NCI-H345 treated with DMSO at 0.1 percent for 48 hours (cell line): Measurements from ENCODE around the gene OXCT1.
"Not testable (repeated sequence)": the region's sequence is repeated elsewhere in the genome, so short reads cannot be mapped to it uniquely, and the experiment has no call there.

Source experiments
- DNase-seq: peaks from one replicate; lab custom pipeline; 2025; ENCODE audit not compliant: unreplicated experiment; lab: John Stamatoyannopoulos, UW

Gene OXCT1

GRCh38 chr5:41831155-41831554 lies 39.1 kb downstream of the OXCT1 start:
- DNase-seq, result no peak

GRCh38 chr5:41827792-41828191 lies 42.4 kb downstream of the OXCT1 start:
- no peak for DNase-seq

- DNase-seq, result no peak
These were observed 48.2 kb downstream of the OXCT1 start for GRCh38 chr5:41822036-41822435.

- DNase-seq, result no peak
These were observed 49.2 kb downstream of the OXCT1 start for GRCh38 chr5:41821051-41821450.

GRCh38 chr5:41820150-41820549 lies 50.1 kb downstream of the OXCT1 start:
- no peak for DNase-seq

- no peak for DNase-seq
These were observed 52.5 kb downstream of the OXCT1 start for GRCh38 chr5:41817625-41818301.

GRCh38 chr5:41815663-41816229 lies 54.5 kb downstream of the OXCT1 start:
- DNase-seq, result no peak

DNA sequence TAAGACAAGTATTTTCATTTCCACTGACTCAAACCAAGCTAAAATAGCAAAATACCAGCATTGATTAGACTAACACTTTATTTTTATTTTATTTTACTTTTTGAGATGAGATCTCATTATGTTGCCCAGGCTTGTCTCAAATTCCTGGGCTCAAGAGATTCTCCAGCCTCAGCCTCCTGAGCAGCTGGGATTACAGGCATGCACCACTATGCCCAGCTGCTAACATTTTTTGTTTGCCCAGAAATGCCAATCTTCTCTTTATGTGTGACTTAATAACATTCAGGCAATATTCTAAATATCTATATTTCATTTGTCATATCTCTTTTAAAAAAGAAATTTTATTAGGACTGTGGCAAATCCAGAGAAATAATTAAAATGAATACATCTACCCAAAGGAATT lies 55.0 kb downstream of the OXCT1 start:
- no peak for DNase-seq

GRCh38 chr5:41814306-41814705 lies 55.9 kb downstream of the OXCT1 start:
- DNase-seq, result not testable (repeated sequence)

DNA sequence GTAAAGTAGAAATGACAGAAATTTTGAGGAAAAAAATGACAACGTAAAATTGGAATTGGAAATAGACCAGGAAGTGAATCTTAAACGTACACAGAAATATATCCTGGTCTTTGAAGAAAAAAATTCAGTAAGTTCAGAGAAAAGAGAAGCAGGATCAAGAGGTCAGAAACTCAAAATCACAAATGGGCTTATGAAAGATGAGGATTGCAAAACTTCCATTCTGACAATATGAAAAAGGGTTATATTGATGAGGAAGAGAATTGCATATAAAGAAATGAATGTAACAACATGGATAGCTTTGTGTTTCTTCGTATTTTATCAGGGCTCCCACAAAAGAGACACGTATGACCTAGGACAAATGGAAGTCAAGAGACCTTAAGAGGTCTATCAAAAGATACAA lies 58.1 kb downstream of the OXCT1 start:
- DNase-seq, result no peak

DNA sequence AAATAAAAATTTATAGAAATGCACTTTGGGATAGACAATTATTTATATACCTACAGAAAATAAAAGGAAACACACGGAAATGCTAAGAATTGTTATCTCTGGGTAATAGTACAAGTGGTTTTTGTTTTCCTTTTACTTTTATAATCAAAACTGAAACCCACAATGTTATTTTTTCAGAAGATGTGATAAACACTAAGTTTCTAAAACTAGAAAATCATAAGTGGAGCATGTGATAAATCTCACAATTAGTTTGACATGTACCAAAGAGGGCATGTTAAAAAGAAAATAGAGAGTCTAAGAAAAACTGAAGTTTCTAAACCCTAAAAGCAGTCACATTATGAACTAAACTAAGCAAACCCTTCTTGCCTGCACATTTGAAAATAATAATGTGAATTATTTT lies 61.1 kb downstream of the OXCT1 start:
- DNase-seq, result no peak

DNA sequence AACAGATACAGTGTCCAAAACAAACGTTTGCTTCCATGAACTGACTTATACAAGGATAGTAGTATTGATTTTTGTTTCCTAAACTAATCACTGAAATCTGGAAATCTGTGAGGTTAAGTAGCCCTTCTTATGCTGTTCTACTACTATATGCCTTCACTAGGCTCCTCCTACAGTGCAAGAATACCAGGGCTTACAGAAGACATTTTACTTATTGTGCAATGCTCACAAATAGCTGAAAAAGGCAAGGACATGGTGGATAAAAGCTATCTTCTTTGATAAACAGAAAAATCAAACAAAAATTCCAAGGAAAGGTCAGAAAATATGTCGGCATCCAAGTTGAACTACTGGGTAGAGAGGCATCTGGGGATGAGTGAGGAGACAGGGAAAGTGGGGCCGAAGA lies 61.9 kb downstream of the OXCT1 start:
- no peak for DNase-seq

DNA sequence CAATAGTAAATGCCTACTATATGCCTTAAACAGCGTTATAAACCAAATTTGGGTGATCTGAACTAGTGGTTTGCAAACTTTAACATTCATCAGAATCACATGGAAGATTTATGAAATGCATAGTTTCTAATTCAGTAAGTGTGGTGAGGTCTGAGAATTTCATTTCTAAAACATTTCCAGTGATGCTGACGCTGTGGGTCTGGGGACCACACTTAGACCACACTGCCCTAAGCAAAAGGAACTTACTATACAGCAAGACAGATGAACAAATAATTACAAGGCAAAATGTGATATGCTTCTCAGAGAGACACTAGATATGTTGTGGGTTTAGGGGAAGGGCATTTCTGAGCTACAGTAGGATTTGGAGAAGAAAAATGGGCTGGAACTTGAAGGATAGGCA lies 72.6 kb downstream of the OXCT1 start:
- DNase-seq, result no peak

DNA sequence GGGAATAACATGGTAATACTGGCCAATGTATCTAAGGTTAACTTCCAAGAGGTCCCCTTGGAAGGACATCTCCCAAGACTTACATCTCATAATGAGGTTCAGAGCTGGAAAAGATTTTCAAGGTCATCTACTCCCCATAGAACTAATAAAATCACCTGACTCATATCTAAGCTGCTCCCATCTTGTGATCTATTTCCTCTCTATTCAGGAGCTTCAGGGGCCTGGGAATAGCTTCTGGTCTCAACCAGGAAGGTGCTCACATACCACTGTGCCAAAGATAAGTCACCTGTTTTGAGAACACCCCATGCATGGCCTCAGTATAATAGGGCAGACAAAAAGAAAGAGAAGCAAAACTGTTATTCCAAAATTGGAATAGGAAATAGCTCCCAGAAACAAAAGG lies 74.2 kb downstream of the OXCT1 start:
- DNase-seq, result no peak

DNA sequence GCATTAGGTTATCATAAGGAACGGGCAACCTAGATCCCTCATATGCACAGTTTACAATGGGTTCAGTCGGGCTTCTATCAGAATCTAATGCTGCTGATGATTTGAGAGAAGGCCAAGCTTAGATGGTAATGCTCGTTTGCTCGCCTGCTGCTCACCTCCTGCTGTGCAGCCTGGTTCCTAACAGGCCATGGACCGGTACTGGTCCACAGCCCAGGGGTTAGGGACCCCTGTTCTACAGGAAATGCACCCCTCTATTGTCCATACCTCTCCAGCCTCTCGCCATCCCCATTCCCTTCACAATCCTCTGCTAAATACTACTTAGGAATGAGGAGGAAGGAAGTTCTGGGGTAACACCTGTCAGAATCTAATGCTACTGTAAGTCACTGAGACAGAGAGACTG lies 75.1 kb downstream of the OXCT1 start:
- no peak for DNase-seq

DNA sequence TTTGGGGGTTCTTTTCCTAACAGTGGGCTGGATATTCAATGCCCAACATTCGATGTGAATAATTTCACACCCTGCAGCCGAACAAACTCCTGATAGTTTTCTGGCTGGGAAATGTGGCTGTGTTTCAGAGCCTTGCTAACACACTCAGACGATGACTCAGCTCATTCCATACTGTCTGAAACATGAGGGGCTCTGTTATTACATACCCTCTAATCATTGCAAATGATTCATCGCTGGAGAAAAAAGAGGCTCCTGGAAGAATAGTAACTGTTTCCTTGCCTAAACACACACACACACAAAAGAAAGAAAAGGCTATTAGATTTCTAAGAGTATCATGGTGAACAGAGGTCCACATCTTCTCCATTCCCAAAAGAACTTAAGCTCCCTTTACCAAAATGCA lies 75.8 kb downstream of the OXCT1 start:
- DNase-seq, result no peak

GRCh38 chr5:41793141-41793770 lies 77.0 kb downstream of the OXCT1 start:
- DNase-seq, result peak; percentile 5

- no peak for DNase-seq
These were observed 80.0 kb downstream of the OXCT1 start for GRCh38 chr5:41790038-41790776.

DNA sequence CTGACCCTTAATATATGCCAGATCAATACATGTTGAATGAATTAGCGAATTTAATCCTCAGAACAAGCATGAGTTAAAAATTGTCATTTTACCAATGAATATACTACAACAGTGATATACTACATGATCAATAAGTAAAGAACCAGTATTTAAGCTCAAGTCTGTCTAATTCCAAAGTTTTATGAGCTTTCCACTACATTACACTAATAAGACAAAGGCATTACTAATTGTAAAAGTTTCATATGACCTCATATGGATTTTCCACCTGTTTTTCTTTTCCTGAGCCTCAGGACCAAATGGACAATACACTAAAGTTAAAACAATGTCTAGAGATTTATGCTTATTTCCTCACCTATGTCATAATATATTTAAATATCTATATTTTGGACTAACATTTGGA lies 80.8 kb downstream of the OXCT1 start:
- DNase-seq, result no peak

- DNase-seq, result no peak
These were observed 81.3 kb downstream of the OXCT1 start for GRCh38 chr5:41788941-41789368.

DNA sequence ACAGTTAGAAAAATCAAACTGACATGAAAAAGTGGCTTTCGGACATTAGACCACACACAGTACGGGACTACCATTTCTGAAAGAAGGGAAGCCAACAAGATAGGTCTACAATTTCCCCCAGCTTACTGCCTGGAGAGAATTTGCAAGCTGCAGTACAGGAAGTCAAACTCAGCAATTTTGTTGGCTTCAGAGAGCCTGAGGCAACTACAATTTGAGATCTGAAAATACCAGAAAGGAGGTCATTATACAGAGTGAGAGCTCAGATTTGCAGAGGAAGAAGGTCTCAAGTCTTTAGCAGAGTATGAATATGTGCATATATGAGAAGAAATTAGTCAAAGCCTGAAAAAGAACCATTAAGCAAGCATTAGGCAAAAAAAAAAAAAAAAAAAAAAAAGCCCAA lies 83.0 kb downstream of the OXCT1 start:
- no peak for DNase-seq

DNA sequence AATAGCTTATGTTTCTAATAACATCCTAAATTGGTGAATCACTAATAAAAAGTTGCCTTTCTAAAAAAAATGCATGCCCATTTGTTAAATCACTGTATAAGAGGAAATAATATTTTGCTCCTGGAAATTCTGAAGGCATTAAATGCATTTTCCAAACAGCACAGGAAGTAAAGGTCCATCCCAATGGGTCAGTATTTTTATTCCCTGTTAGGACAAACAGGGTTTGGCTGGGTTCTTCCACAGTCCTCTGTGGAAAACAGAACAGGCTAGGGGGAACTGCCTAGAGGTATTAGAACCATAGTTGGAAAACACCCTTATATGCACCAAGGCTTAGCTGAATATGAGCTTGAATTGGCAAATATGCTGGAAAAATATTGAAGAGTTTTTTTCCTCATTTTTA lies 85.2 kb downstream of the OXCT1 start:
- DNase-seq, result no peak
